Pancreas (tissue), 10 donors: ENCODE measurements around the gene SMOC2. TPM values are rescaled to one million over a fixed set of nuclear protein-coding genes. Genes with fewer than 3 reads are reported as not detected.

Experiments used
- ATAC-seq, 4 donors: fragments of 200-7000 bp; cut with Tn5 transposase; one replicate each; pipeline versions ENCODE4 v1.8.0 to v1.9.1; 2020; ENCODE audit warnings: mild to moderate bottlenecking in 4 of 4, moderate library complexity in 4 of 4
- DNase-seq, 6 donors: peaks; one replicate each; pipeline ENCODE4 v3.0.0-alpha.2; 2020
- FAIRE-seq: peaks from 2 replicates; lab custom pipeline; 2012; peaks lifted over from hg19 to GRCh38; lab: Jason Lieb, UNC
- H3K27ac ChIP-seq, 4 donors: fragments of 200-600 bp; sonication (generic); 1 replicate in 3 of 4; 2 replicates in 1 of 4; pipeline versions ENCODE4 v1.5.0 to v1.8.0; 2020
- H3K27me3 ChIP-seq, 4 donors: fragments of 200-600 bp; one replicate each; pipeline ENCODE4 v1.8.0; 2021
- H3K36me3 ChIP-seq, 3 donors: fragments of 200-600 bp; sonication (generic) in 1 of 3; one replicate each; pipeline versions ENCODE4 v1.5.0 to v1.8.0; 2020 to 2021
- H3K4me1 ChIP-seq, 3 donors: fragments of 200-600 bp; one replicate each; pipeline ENCODE4 v1.8.0; 2021
- H3K4me3 ChIP-seq, 4 donors: fragments of 200-600 bp; sonication (generic) in 2 of 4; one replicate each; pipeline versions ENCODE4 v1.5.0 to v1.8.0; 2020 to 2021
- H3K9me3 ChIP-seq, 4 donors: fragments of 200-600 bp; one replicate each; pipeline ENCODE4 v1.8.0; 2021
- WGBS, 2 donors: extraction: QIAGEN DNeasy Blood & Tissue Kit; methylation state at CpG; one replicate each; pipeline ENCODE4 v1.1.7; 2013; 5-methylcytosine and 5-hydroxymethylcytosine counted together
- intact Hi-C, 3 donors: fragments of 100-400 bp; cut with DNase I; formaldehyde crosslinking; loops; one replicate each; pipeline versions ENCODE4 v1.11.1 to v1.14.2; 2022
- polyA plus RNA-seq, 2 donors: library from polyadenylated mRNA; stranded (reverse); fragments of 200-250 nt; gene quantifications; one replicate each; pipeline ENCODE4 v1.2.3, GENCODE V29; 2013
- total RNA-seq, 6 donors: library from RNA; stranded (reverse); fragmentation: NEBNext Ultra II Directional in 4 of 6; extraction: Animal tissue kit (Norgen Biotek cat#: 25700) in 4 of 6; gene quantifications; one replicate each; pipeline versions ENCODE4 v1.2.1 to v1.2.4, GENCODE V29; 2021 to 2023
- TF ChIP-seq, protein P1 (sequence below), 4 donors: fragments of 200-600 bp; sonication (generic) in 3 of 4; IDR thresholded peaks; one replicate each; pipeline versions ENCODE4 v1.5.0 to v1.8.0; 2021; ENCODE audit warnings: antibody characterized with exemption in 4 of 4
- donor health status: healthy with polysubstance abuse.
- donor health status: DM: no; HTN: no; CAD: no; lungs with moderate emphysema.
- donor health status: DM: no; HTN: no; CAD: no.
- donor health status: control.
- donor health status: control.
- donor health status: Bipolar disorder and iron deficiency.
- donor health status: DM: yes; HTN: yes; CAD: no.
- donor health status: DM: no; HTN: no; CAD: no.
- donor health status: DM: no; HTN: no; CAD: no.
- donor health status: DM: yes; HTN: yes; CAD: no.

SMOC2 gene
- total and polyA plus RNA-seq, 8 donors, result 2.5 to 18.4 (median 6.5) TPM

- H3K27ac ChIP-seq, result no peak overlapping the region
- intact Hi-C loops, result no loop called here
- no peaks in the 10 kb centered on the region for H3K9me3 ChIP-seq
- H3K27me3 ChIP-seq, result no peaks in the 10 kb centered on the region
- TF ChIP-seq, protein P1, sequence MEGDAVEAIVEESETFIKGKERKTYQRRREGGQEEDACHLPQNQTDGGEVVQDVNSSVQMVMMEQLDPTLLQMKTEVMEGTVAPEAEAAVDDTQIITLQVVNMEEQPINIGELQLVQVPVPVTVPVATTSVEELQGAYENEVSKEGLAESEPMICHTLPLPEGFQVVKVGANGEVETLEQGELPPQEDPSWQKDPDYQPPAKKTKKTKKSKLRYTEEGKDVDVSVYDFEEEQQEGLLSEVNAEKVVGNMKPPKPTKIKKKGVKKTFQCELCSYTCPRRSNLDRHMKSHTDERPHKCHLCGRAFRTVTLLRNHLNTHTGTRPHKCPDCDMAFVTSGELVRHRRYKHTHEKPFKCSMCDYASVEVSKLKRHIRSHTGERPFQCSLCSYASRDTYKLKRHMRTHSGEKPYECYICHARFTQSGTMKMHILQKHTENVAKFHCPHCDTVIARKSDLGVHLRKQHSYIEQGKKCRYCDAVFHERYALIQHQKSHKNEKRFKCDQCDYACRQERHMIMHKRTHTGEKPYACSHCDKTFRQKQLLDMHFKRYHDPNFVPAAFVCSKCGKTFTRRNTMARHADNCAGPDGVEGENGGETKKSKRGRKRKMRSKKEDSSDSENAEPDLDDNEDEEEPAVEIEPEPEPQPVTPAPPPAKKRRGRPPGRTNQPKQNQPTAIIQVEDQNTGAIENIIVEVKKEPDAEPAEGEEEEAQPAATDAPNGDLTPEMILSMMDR (IDR thresholded peaks at IDR 0.05), result no peak
- DNase-seq (no peak), FAIRE-seq (no peak), ATAC-seq (no peak)
- no peaks in the 10 kb centered on the region for H3K36me3 ChIP-seq
- WGBS, 2 donors, result 70 to 71% methylated on average over 18 of the region's 18 CpGs
- no peak overlapping the region for H3K4me3 ChIP-seq
- no peaks in the 10 kb centered on the region for H3K4me1 ChIP-seq
Measured at GRCh38 chr6:168452685-168453377, 11.8 kb downstream of the SMOC2 start.

DNA sequence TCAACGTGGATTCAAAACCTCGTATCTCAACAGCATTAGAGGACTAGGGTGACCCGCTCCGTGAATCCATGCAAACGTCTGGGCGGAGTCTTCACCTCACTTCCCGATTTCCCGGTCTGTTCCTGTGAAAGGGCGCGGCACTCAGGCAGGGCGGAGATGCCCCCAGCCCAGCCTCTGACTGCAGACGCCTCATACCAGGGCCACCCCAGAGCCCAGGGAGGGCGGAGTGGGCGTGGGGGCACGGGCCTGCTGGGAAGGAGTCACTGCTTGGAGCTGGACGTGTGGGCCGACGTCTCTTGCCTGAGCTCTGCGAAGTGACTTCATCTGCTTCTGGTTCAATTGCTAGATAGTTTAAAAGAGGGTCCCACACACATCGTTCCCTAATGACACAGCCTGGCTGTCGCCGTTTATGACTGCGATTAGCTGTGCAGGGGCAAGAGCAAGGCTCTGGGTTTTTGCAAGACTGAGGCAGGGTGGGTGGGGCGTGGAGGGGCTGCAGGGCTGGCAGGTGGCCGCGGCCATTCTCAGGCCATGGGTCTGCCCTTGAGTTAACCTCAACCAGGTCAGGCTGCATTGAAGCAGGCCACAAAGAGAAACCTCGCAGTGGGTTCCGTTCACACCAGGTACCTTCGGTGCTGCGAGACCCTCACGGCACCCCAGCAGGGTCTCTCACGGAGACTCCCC is 15.0 kb downstream of the SMOC2 start:
- DNase-seq, result no peak
- 82 to 88% methylated on average over 32 of the region's 32 CpGs for WGBS, 2 donors

DNA sequence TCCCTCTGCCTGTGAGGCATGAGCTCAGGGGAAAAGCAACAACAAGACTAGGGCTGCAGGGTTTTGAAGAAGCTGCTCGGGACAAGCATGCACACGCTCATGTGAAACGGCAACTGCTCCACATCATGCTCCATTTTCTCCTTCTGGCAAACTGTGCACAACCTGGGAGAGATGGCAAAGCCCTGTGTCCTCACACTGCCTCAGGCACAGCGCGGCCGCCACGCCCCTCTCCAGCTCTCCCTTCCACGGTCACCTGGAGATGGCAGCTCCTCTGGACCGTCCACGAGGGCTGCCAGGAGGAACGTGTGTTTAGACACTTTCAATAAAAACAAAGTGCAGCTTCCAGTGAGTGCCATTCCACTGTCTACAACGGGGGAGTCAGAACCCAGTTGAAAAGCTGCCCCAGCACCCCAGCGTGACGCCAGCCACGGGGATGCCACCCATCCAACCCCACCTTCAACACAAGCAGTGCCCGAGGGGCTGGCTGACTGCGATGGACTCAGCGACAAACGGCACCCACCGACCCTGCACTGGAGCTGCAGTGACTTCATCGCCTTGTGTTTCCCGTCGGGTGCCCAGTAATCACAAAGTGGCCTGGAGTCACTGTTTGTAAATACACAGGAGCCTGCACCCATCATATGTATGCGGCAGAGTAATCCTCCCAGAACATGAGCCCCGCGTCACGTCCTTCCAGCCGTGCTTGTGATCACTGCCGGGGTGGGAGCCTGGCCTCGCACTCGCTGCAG is 16.1 kb downstream of the SMOC2 start:
- 78 to 89% methylated on average over 31 of the region's 31 CpGs for WGBS, 2 donors
- H3K4me3 ChIP-seq, result no peak overlapping the region
- DNase-seq (no peak), ATAC-seq (no peak), FAIRE-seq (no peak)
- no peaks in the 10 kb centered on the region for H3K9me3 ChIP-seq
- intact Hi-C loops, result no loop called here
- H3K27me3 ChIP-seq, result no peaks in the 10 kb centered on the region
- H3K27ac ChIP-seq, result no peak overlapping the region
- TF ChIP-seq, protein P1 (IDR thresholded peaks at IDR 0.05), result no peak
- no peaks in the 10 kb centered on the region for H3K36me3 ChIP-seq
- no peaks in the 10 kb centered on the region for H3K4me1 ChIP-seq

More for the DNA sequence above, 15.0 kb downstream of the SMOC2 start:
- Histone ChIP-seq H3K9me3 (no peaks in the 10 kb centered on the region), H3K4me3 (no peak overlapping the region), H3K27ac (no peak overlapping the region), H3K27me3 (no peaks in the 10 kb centered on the region), H3K4me1 (no peaks in the 10 kb centered on the region), H3K36me3 (no peaks in the 10 kb centered on the region)
- TF ChIP-seq, protein P1 (IDR thresholded peaks at IDR 0.05), result no peak
- ATAC-seq (no peak), FAIRE-seq (no peak)
- intact Hi-C loops, result no loop called here

DNA sequence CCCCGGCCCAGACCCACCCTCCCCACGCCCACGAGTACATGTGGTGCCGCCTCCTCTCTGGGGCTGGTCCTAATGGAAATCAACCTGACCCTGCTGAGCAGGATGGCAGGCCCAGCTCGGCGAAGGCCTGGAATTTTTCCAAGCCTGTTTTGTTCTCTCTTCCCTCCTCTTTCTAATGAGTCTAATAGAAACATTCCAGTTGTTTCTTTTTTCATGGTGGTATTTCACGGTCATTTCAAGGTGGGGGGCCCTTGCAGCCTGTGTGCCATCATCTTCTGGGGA is 16.6 kb downstream of the SMOC2 start:
- 52 to 57% methylated on average over 7 of the region's 7 CpGs for WGBS, 2 donors
- no peak for DNase-seq
- no peaks in the 10 kb centered on the region for H3K27me3 ChIP-seq
- TF ChIP-seq, protein P1 (IDR thresholded peaks at IDR 0.05), result no peak
- no peak for FAIRE-seq
- no peak overlapping the region for H3K4me3 ChIP-seq
- intact Hi-C loops, result no loop called here
- H3K4me1 ChIP-seq, result no peaks in the 10 kb centered on the region
- no peaks in the 10 kb centered on the region for H3K36me3 ChIP-seq
- no peaks in the 10 kb centered on the region for H3K9me3 ChIP-seq
- no peak for ATAC-seq
- H3K27ac ChIP-seq, result no peak overlapping the region
